Tibial artery (tissue), 4 donors: Measurements from ENCODE around the gene SIDT1.

Source experiments
- DNase-seq, 2 donors: peaks; one replicate each; pipeline ENCODE4 v3.0.0-alpha.2; 2019
- H3K27ac ChIP-seq, 2 donors: fragments of 200-600 bp; sonication (generic) in 1 of 2; 1 replicate in 1 of 2; 2 replicates in 1 of 2; pipeline ENCODE4 v1.5.1; 2018 to 2019; ENCODE audit warnings: mild to moderate bottlenecking in 1 of 2
- H3K27me3 ChIP-seq, 2 donors: fragments of 200-600 bp; sonication (generic) in 1 of 2; one replicate each; pipeline versions ENCODE4 v1.5.1 to v1.6.0; 2016 to 2019
- H3K36me3 ChIP-seq, 3 donors: fragments of 200-600 bp; sonication (generic) in 2 of 3; one replicate each; pipeline ENCODE4 v1.5.1; 2016 to 2019; ENCODE audit warnings: mild to moderate bottlenecking in 2 of 3
- H3K4me1 ChIP-seq, 4 donors: fragments of 200-600 bp; sonication (generic) in 2 of 4; 1 replicate in 3 of 4; 2 replicates in 1 of 4; pipeline ENCODE4 v1.5.1; 2016 to 2019
- H3K4me3 ChIP-seq, 2 donors: fragments of 200-600 bp; sonication (generic) in 1 of 2; 1 replicate in 1 of 2; 2 replicates in 1 of 2; pipeline ENCODE4 v1.5.1; 2018 to 2019; ENCODE audit warnings: mild to moderate bottlenecking in 2 of 2
- H3K9me3 ChIP-seq, 3 donors: fragments of 200-600 bp; sonication (generic) in 1 of 3; one replicate each; pipeline ENCODE4 v1.5.1; 2016 to 2019
- intact Hi-C: fragments of 100-400 bp; cut with DNase I; formaldehyde crosslinking; loops from one replicate; pipeline ENCODE4 v1.15.0; 2023; ENCODE audit warnings: low total_unique reads
- TF ChIP-seq, protein P1 (sequence below), 2 experiments: fragments of 200-600 bp in 1 of 2; fragments of 450-650 bp in 1 of 2; IDR thresholded peaks; one replicate each; pipeline ENCODE4 v1.5.1; 2017 to 2019; ENCODE audit warnings: antibody characterized with exemption in 2 of 2, mild to moderate bottlenecking in 1 of 2, moderate library complexity in 1 of 2

The SIDT1 gene

DNA sequence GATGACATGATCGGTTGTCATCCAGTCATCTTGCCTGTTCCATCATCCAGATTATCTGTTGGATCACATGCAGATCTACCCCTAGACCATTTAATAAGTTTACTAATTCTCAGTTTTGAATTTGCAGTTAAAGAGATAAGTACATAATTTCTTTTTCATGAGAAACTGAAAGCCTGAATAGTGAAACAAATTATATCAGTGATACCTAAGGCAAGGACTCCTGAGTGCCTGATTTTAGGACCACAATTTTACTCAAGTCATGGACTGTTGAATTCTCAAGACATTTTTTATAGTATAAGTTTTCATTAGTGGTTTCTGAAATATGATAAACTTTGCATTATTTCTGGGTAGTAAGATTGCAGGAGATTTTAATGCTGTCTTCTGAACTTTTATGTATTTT is 13.2 kb downstream of the SIDT1 start:
- no peak overlapping the region for H3K4me3 ChIP-seq
- TF ChIP-seq, protein P1, sequence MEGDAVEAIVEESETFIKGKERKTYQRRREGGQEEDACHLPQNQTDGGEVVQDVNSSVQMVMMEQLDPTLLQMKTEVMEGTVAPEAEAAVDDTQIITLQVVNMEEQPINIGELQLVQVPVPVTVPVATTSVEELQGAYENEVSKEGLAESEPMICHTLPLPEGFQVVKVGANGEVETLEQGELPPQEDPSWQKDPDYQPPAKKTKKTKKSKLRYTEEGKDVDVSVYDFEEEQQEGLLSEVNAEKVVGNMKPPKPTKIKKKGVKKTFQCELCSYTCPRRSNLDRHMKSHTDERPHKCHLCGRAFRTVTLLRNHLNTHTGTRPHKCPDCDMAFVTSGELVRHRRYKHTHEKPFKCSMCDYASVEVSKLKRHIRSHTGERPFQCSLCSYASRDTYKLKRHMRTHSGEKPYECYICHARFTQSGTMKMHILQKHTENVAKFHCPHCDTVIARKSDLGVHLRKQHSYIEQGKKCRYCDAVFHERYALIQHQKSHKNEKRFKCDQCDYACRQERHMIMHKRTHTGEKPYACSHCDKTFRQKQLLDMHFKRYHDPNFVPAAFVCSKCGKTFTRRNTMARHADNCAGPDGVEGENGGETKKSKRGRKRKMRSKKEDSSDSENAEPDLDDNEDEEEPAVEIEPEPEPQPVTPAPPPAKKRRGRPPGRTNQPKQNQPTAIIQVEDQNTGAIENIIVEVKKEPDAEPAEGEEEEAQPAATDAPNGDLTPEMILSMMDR (IDR thresholded peaks at IDR 0.05), result no peak
- no peaks in the 10 kb centered on the region for H3K4me1 ChIP-seq
- H3K27me3 ChIP-seq, result no peaks in the 10 kb centered on the region
- peaks cover 0 to 4% (median 0%) of the 10 kb centered on the region in 3 donors for H3K9me3 ChIP-seq
- H3K36me3 ChIP-seq, result no peaks in the 10 kb centered on the region
- H3K27ac ChIP-seq, result no peak overlapping the region
- intact Hi-C loops, result no loop called here
- no peak for DNase-seq

DNA sequence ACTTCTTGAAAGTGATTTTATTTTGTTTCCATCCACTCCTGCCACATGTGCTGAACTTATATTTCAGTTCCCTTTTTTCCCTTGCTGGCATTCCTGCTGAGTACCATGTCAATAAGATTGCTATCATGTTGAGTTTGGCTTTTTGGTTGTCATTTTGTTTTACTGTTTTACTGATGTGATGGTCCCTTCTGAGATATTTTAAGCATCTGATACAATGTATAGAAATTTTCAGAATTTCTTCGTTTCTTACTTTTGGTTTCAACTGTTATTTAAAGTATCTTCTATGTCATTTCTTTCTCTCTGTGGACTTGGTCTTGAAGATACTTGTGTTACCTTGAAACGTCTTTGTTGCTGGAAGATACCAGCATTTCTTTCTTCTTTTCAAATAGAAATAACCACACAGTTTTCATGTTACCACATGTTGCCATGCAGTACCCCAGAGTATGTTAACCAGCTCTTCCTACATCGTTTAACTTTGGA is 14.1 kb downstream of the SIDT1 start:
- TF ChIP-seq, protein P1 (IDR thresholded peaks at IDR 0.05), result no peak
- no peak overlapping the region for H3K27ac ChIP-seq
- H3K36me3 ChIP-seq, result no peaks in the 10 kb centered on the region
- H3K4me1 ChIP-seq, result no peaks in the 10 kb centered on the region
- H3K27me3 ChIP-seq, result no peaks in the 10 kb centered on the region
- DNase-seq, result no peak
- no peaks in the 10 kb centered on the region for H3K9me3 ChIP-seq
- H3K4me3 ChIP-seq, result no peak overlapping the region
- intact Hi-C loops, result no loop called here

DNA sequence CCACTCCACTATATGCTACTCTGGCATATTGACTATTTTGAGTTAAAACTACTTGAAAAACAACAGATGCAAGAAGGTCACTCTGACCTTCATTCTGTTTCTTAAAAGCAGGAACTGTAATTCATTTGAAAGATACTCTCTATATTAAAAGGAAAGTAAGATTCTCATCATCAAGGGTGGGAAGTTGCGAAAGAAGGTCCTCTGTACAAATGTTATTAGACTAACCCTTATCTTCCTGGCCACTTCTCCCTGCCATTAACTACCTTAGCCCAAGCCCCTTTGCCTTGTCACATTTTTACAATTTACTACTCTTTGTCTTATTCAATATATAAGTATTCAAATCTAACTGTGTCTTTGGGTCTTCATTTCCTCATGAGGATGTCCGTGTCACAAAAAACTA is 16.1 kb downstream of the SIDT1 start:
- TF ChIP-seq, protein P1 (IDR thresholded peaks at IDR 0.05), result no peak
- Histone ChIP-seq H3K27ac (no peak overlapping the region), H3K4me3 (no peak overlapping the region), H3K27me3 (no peaks in the 10 kb centered on the region), H3K36me3 (no peaks in the 10 kb centered on the region), H3K4me1 (no peaks in the 10 kb centered on the region), H3K9me3 (no peaks in the 10 kb centered on the region)
- no peak for DNase-seq
- intact Hi-C loops, result no loop called here

DNA sequence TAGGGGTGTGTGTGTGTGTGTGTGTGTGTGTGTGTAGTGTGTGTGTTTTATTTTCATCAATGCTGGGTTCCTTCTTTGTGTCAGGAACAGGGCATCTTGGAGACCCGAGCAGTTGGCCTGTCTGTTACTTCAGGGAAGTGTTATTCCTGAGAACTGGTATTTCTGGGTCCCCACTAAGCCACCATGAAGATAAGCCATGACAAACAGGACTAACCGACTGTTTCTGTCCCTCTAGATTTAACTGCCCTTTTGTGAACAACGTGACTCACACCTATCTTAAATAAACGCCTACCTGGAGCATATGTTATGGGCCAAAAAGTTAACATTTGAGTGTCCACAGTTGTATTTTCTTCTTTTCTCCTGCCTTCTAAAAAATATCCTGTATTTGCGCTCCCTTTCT is 19.5 kb downstream of the SIDT1 start:
- intact Hi-C loops, result no loop called here
- Histone ChIP-seq H3K4me1 (no peaks in the 10 kb centered on the region), H3K4me3 (no peak overlapping the region), H3K27ac (no peak overlapping the region), H3K36me3 (no peaks in the 10 kb centered on the region), H3K9me3 (no peaks in the 10 kb centered on the region), H3K27me3 (no peaks in the 10 kb centered on the region)
- DNase-seq, result no peak
- TF ChIP-seq, protein P1 (IDR thresholded peaks at IDR 0.05), result no peak

DNA sequence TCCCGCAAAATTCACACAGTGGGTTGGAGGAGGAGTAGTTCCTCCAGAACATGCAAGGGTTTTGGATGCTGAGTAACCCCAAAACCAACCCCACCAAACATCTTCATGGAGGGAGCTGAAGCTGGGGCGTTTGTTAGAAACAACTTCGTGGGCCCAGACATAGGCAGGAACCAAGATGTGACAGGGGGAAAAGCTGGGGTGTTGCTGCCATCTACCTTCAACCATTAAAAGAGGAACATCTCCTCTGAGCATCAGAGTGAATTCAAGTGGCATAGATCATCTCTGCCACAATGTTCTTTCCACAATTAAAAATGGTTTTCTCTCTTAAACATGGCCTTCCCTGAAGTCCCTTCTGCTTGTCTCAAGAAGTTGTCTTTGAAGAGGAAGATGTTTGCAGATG is 20.5 kb downstream of the SIDT1 start:
- H3K27ac ChIP-seq, result no peak overlapping the region
- H3K9me3 ChIP-seq, result no peaks in the 10 kb centered on the region
- TF ChIP-seq, protein P1 (IDR thresholded peaks at IDR 0.05), result no peak
- H3K4me1 ChIP-seq, result no peaks in the 10 kb centered on the region
- no peaks in the 10 kb centered on the region for H3K36me3 ChIP-seq
- no peaks in the 10 kb centered on the region for H3K27me3 ChIP-seq
- DNase-seq, result no peak
- H3K4me3 ChIP-seq, result no peak overlapping the region
- intact Hi-C loops, result no loop called here

DNA sequence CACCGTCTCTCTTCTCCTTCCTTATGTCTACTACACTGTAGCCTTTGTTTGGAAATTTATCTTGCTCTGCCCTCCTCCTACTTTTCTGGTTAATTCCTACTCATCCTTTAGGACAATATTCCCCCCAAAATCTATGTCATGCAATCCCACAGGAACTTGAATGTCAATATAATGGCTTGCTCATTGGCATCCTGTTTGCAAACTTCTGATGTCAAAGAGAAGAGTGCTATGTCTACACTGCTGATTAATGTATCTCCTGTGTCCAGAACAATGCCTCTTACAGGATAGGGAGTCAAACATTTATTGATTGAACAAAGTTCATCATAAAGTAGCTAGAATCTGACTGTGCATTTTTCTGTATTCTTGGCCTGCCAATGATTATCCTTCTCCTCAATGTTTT is 22.8 kb downstream of the SIDT1 start:
- Histone ChIP-seq H3K36me3 (no peaks in the 10 kb centered on the region), H3K4me3 (no peak overlapping the region), H3K9me3 (no peaks in the 10 kb centered on the region), H3K4me1 (no peaks in the 10 kb centered on the region), H3K27ac (no peak overlapping the region), H3K27me3 (no peaks in the 10 kb centered on the region)
- TF ChIP-seq, protein P1 (IDR thresholded peaks at IDR 0.05), result no peak
- intact Hi-C loops, result no loop called here
- DNase-seq, result no peak
